Stimulated activated CD4-positive, alpha-beta T cell treated with anti-CD3 and anti-CD28 coated beads, Interleukin-12 subunit alpha, Interleukin-12 subunit beta, amount 100 ng/mL, for 48 hours (primary cell): ENCODE measurements around the gene MOCOS.
A peak's percentile ranks its signal among the peaks of the same experiment; 100 is the strongest.

Experiments used
- DNase-seq, 3 donors: peaks; one replicate each; pipeline ENCODE4 v3.0.0-alpha.2; 2020; ENCODE audit warnings: low read depth in 2 of 3, low spot score in 1 of 3

Gene MOCOS

GRCh38 chr18:36269157-36269556, 81.9 kb downstream of the MOCOS start:
- DNase-seq = no peak

- DNase-seq = no peak
These were observed 83.9 kb downstream of the MOCOS start for GRCh38 chr18:36271153-36271552.

GRCh38 chr18:36273347-36273746, 86.0 kb downstream of the MOCOS start:
- DNase-seq = no peak

- DNase-seq = no peak
These were observed 86.9 kb downstream of the MOCOS start for GRCh38 chr18:36274083-36274715.

DNA sequence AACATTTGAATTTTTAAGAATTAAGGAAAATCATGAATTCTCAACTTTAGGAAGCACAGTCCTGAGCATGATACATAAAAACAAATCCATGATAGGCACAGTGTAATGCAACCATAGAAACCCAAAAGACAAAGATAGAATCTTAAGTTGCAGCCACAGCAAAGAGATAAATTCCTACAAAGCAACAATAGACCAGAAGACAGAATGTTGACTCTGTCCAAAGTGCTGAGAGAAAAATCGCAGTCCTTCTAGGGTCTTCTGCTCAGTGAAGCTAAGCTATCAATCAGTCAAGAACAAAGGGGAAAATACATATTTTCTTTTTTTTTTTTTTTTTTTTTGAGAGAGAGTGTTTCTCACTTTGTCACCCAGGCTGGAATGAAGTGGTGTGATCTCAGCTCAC, 88.3 kb downstream of the MOCOS start:
- no peak for DNase-seq

DNA sequence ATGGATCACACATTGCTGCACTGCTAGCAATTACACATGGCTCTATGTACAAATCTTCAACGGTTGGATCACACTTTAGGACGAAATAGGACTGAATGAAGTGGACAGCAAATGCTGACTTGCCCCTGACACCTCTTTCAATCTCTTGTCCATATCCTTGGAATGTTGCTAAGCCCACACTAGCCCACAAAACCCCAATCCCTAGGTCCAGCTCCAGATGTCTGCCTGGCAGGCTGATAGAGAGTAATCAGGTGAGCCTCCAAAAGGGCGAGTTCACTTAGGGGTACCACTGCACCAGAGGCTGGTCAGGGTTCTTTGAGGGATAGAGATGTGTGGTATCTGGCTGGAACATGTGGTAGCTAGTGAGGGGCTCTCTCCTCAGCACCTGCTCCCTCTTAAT, 91.7 kb downstream of the MOCOS start:
- DNase-seq = no peak

DNA sequence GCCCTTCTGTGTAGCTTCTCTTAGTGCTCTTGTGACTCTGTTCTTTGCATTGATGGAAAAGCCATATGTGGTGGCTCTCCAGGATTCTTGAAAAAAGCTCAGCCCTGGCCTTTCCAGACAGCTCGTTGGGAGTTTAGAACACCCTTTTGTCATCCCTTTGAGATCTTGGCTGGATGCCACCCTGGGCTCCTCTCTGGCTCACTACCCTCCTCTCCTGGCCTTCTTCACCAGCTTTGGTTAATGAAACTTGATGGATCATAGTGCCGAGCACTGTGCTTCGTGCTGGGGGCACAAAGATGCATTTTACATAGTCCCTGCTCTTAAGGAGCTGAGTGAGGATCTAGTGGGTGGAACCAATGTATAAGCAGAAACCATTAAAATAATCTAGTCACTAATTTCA, 94.6 kb downstream of the MOCOS start:
- DNase-seq = no peak

- DNase-seq = no peak
These were observed 96.2 kb downstream of the MOCOS start for GRCh38 chr18:36283448-36283847.

- DNase-seq = no peak
These were observed 97.0 kb downstream of the MOCOS start for GRCh38 chr18:36284268-36284667.

DNA sequence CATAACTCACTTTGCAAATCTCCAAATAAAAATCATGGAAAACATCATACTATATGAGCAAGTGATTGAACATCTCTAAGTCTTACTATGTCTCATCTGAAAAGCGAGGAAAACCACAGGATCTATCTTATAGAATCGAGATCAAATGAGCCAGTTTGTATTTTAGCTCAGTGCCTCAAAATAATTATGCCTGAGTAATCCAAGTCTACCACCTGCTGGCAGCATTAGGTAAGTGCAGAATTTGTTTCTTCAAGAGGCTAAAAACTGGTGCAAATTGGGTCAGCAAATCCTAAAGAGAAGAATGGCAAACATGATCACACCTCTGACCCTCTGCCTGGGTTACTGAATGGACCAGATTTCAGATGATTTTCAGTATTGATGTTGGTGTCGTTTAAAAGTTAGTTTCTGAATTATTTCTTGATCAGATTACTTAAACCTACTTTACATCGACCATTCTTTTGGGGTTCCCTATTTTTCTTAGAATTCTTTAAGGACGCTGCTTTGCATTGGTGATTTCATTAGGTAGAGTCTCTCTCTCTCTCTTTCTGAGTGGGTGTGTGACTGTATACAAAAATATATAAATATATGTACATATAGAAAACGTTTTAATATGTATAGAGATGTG, 97.5 kb downstream of the MOCOS start:
- peak in 1 of 3 donors; percentile 33 for DNase-seq

DNA sequence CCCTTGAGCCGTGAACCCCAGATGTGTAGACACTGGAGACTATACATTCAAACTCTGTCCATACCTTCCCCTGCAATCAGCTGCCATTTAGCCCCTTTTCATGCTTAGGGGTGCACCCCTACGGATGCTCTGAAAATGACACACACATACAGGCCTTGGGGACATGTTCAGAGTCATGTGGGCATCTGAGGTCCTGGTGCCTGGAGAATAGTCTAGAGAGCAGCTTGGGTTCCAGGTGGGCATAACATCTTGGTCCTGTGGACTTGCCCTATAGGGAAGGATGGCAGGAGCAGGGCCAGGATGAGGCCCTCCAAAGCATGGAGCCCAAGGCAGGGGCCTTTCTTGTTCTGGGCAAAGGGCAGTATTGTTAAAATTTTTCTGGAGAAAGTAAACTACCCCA, 100.4 kb downstream of the MOCOS start:
- DNase-seq = no peak

GRCh38 chr18:36288689-36289088, 101.4 kb downstream of the MOCOS start:
- no peak for DNase-seq

DNA sequence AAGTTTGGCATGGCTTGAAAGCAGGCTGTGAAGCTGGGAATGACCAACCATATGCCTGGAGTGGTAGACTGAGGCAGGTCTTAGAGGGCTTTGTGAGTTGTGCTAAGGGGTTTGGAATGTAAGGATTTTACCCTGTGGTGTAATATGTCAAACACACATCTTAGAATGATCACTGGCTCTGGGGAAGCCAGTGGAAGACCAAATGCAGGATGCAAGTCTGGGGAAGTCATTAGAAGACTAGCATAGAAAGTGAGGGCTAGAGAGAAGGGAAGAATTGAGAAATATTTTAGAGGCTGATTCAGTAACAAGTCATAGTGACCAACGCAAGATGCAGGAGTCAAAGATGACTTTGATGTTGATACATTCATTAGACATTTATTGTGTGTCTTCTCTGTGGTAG, 106.7 kb downstream of the MOCOS start:
- no peak for DNase-seq

DNA sequence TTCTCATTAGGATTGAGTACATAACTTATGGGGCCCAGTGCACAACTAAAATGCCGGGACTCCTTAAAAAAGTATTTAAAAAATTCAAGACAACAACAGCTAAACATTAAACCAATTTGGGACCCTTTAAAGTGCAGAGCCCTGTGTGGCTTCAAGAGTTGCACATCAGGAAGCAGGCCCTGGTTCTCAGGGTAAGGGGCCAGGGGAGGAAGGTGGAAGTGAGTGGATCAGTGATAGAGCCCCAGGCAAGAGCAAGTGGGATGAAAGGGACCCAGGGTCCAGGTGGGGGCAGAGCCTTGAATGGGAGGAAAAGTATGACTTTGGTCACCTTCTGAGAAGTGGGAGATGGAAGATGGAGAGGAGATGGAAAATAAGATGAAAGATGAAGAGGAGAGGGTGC, 107.9 kb downstream of the MOCOS start:
- no peak for DNase-seq

DNA sequence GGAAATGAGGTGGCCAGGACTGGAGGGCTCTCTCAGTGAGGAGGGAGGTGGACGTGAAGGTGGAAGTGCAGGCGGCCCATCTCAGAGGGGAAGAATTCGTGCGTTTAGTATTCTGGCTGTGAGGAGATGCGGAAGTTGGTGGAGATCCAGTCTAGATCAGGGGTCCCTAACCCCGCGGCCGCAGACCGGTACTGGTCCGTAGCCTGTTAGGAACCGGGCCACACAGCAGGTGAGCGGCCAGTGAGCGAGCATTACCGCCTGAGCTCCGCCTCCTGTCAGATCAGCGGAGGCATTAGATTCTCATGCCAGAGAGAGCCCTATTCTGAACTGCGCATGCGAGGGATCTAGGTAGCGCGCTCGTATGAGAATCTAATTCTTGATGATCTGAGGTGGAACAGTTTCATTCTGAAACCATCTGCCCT, 108.6 kb downstream of the MOCOS start:
- DNase-seq = no peak

- no peak for DNase-seq
These were observed 109.5 kb downstream of the MOCOS start for GRCh38 chr18:36296650-36297416.

DNA sequence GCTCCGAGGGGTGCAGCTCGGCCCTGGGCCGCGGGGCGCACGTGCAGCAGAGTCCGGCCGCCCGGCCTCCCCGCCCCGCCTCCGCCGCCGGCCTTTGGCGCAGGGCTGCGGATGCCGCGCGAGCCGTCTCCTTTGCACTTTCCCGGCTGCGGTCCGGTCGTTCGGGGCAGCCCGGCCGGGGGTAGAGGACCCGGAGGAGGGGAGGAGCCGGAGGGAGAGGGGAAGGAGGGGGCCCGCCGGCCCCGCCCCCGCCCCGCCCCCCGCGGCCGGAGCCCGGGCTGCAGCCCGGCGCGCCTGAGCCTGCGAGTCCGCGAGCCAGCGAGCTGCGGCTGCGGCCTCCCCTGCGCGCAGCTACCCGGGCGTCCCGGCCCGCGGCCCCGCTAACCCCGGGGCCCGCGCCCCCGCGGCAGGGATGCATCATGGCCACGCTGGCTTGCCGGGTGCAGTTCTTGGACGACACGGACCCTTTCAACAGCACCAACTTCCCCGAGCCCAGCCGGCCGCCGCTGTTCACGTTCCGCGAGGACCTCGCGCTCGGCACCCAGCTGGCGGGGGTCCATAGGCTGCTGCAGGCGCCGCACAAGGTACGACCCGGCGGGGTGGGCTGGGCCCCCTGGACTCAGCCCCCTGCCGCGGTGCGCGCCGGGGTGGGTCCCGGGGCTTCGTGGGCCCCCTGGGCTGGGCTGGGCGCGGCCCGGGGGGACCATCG, 110.3 kb downstream of the MOCOS start, which contains the start of gene FHOD3:
FHOD3 (plus strand) TSS at position 297 of the 709 bp plus-strand sequence; CDS start at position 420, 123 bp downstream.
- no peak for DNase-seq

- no peak for DNase-seq
These were observed 110.9 kb downstream of the MOCOS start for GRCh38 chr18:36298126-36298741.

GRCh38 chr18:36299015-36299414, 111.7 kb downstream of the MOCOS start:
- DNase-seq = no peak

- no peak for DNase-seq
These were observed 112.9 kb downstream of the MOCOS start for GRCh38 chr18:36300211-36300610.

GRCh38 chr18:36301884-36302283, 114.6 kb downstream of the MOCOS start:
- no peak for DNase-seq
